Adrenal gland (tissue), 5 donors: Measurements from ENCODE around the gene DCAF11.

Experiments used
- CTCF ChIP-seq, 6 experiments: fragments of 450-650 bp in 4 of 6; fragments of 200-600 bp in 2 of 6; sonication (generic) in 1 of 6; IDR thresholded peaks; 1 replicate in 5 of 6; 2 replicates in 1 of 6; pipeline versions ENCODE4 v1.5.1 to v1.8.0; 2016 to 2021; ENCODE audit warnings: antibody characterized with exemption in 6 of 6, mild to moderate bottlenecking in 2 of 6, moderate library complexity in 1 of 6
- POLR2A ChIP-seq, 2 donors: fragments of 450-650 bp; IDR thresholded peaks; one replicate each; pipeline ENCODE4 v1.6.1; 2017; ENCODE audit warnings: antibody characterized with exemption in 2 of 2, mild to moderate bottlenecking in 2 of 2, moderate library complexity in 1 of 2
- donor health status: DM: no; HTN: no; CAD: no.

GRCh38 chr14:24151404-24152080, 37.0 kb downstream of the DCAF11 start:
- no peak for TF ChIP-seq POLR2A (IDR thresholded peaks at IDR 0.05)
- no peak for TF ChIP-seq CTCF (IDR thresholded peaks at IDR 0.05)
